HG03025 (cell line): Measurements from ENCODE around the gene SLC12A7.
"Not testable (repeated sequence)": the region's sequence is repeated elsewhere in the genome, so short reads cannot be mapped to it uniquely, and the experiment has no call there.

ENCODE experiments used
- ATAC-seq: cut with Tn5 transposase; IDR thresholded peaks from one replicate; pipeline ENCODE4 v1.9.1; 2021; ENCODE audit warnings: mild to moderate bottlenecking, moderate library complexity; ENCODE audit not compliant: unreplicated experiment, low FRiP score

SLC12A7 gene

DNA sequence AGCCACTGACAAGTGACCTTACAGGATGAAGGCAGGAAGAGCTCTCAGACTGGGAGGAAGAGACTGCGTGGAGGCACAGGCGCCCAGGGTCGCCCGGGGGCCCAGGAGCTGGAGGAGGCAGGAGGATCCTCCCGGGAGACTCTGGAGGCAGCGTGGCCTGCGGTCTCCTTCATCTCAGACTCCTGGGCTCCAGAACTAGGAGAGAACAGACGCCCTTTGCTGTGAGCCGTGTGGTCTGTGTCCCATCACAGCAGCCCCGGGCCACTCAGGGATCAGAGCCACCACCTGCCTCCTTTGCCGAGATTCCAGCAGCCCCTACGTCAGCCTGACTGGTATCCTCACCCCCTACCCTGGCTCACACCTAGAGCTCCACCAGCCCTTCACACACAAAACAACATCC lies 45.2 kb downstream of the SLC12A7 start:
- ATAC-seq: no peak

DNA sequence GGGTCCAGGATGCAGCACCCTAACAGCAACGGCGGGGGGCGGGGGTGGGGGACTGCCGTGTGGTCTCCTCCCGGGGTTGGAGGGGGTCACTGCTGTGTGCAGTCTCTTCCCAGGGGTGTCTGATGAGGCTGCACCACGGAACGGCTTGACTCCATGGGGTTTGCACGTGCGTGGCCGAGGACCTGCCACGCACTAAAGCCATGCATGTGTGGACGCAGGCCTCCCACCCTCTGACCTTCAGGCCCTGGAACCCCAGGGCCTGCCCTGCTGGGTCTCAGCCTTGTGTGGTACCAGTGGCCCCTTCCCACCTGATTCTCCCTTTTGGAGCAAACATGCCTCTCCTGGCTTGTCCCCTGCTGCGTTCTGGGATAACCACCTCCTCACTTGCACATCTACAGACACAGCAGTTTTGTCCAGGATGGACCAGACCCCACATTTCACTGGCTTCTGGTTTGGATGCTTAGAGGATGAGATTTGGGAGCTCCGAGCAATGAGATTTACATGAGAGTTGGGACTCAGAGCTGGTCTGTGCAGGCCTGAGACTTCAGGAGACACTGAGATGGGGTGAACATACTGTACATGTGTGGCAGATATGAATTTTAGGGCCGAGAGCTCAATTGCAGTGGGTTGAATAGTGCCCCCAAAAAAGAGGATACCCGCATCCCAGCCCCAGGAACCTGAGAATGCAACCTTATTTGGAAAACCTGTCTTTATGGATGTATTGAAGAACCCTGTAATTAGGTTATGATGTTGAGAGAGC lies 45.8 kb downstream of the SLC12A7 start:
- no peak for ATAC-seq

DNA sequence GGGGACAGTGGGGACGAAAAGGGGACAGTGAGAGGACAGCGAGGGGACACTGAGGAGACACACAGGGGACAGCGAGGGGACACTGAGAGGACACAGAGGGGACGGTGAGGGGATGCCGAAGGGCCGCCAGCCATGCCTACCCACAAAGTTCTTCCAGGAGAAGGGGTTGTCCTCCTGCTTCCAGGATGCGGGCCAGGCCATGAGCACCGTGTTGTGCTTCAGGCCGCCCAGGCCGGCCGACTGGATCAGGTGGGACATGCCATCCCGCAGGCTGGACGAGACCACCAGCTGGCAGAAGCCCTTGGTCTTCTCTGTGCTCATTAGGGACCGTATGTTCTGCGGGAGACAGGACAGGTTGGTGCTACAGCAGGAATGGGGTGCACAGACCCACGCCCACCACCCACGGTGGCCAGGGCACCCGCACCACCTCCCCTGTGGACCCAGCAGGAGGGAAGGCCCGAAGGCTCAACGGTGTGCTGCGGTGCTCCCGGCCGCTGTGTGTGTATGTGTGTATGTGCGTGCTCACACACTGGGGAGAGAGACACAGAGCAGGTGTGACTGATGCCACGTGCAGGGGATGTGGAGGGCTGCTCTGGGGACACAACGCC lies 46.6 kb downstream of the SLC12A7 start:
- no peak for ATAC-seq

DNA sequence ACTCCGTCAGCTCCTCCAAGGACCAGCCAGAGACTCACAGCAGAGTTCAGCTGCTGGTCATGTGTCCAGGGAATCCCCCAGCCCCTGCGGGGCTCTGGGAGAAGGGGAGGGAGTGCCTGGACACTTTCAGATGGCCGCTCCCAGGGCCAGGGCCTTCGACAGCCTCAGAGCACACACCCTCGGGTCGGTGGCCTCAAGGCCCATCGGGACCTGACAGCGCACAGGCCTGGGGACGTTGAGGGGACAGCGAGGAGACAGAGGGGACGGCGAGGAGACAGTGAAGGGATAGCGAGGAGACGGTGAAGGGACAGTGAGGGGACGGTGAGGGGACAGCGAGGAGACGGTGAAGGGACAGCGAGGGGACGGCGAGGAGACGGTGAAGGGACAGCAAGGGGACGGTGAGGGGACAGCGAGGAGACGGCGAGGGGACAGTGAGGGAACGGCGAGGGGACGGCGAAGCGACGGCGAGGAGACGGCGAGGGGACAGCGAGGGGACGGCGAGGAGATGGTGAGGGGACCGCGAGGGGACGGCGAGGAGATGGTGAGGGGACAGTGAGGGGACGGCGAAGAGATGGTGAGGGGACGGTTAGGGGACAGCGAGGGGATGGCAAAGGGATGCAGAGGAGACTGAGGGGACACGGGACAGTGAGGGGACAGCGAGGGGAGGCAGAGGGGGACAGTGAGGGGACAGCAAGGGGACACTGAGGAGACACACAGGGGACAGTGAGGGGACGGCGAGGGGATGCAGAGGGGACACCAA lies 47.3 kb downstream of the SLC12A7 start:
- ATAC-seq: no peak

DNA sequence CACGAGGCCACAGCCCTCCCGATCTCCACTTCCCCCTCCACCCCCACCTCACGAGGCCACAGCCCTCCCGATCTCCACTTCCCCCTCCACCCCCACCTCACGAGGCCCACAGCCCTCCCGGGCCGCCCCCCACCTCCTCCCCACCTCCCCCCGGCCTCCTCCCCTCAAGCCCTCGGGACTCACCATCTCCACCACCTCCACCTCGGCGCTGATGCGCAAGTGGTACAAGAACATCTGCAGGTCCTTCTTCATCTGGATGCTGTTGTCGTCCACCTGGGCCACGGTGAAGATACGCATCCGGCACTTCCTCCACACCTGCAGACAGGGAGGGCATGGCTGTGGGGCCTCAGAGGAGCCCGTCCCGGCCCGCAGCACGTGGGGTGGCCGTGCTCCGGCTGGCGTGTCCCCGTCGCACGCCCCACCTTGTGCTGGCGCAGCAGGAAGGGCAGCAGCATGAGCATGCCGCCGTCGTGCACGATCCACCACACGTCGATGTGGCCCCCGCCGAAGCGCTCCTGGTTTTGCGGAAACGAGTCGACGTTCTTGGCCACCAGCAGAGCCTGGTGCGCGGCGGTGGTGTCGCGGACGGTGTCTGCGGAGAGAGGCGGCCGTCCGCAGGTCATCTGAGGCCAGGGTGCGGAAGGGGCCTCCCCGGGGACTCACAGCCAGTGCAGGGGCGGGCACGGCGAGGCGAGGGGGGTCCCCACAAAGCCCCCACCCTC lies 48.0 kb downstream of the SLC12A7 start:
- no peak for ATAC-seq

DNA sequence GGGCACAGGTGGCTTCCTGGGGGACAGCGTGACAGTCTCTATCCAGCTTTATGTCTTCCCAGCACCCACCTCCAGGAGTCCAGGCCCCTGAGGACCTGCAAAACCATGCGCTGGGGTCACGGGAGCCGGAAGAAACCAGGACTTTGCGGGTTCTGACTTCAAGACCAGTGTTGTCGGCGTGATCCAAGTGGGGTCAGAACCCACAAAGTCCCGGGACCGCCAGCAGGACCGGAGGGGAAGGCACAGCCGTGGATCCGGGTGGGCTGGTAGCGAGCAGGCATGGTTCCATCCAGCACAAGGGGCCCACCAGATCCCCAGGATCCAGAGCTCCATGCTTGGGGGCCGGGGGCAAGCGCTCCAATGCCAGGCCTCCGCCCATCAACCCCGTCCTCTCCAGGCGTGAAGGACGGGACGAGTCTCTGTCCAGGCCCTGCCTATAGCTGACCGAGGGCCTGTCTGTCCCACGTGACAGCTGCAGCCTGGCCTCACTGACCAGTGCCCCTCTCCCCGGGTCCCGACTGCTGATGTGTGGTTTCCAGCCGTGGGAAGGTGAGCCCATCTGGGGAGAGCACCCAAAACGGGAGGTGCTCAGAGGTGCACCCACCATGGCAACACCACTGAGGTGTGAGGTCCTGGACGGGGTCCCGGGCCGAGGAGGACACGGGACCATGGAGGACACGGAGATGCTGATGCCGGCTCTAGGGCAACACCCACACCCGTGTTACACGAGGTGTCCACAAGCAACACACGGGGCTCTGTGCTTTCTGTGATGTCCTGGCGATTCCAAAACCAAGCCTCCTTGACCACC lies 48.9 kb downstream of the SLC12A7 start:
- ATAC-seq: no peak

DNA sequence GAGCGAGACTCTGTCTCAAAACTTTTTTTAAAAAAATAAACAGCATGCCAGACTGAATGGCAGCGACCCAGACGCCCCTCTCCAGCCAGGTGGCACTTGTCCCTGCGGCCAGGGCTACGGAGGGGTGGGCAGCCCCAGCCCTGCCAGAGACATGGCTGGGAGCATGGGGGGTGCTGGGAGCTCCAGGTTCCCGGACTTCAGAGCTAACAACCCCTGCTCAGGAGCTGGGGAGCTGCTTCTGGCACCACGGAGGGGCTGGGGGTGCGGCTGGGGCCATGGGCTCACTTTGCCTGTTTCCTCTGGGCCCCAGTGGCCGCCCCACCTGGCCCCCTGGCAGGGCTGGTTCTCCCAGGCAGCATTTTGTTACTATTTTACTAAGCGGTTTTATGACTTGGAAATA lies 49.9 kb downstream of the SLC12A7 start:
- ATAC-seq: no peak

DNA sequence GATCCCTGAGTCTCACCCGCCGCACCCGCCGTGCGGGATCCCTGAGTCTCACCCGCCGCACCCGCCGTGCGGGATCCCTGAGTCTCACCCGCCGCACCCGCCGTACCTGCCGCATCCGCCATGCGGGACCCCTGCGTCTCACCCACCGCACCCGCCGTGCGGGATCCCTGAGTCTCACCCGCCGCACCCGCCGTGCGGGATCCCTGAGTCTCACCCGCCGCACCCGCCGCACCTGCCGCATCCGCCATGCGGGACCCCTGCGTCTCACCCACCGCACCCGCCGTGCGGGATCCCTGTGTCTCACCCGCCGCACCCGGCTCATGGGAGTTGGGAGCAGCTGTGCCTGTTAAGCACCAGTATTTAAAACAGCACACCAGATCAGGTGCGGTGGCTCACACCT lies 50.6 kb downstream of the SLC12A7 start:
- ATAC-seq: not testable (repeated sequence)

DNA sequence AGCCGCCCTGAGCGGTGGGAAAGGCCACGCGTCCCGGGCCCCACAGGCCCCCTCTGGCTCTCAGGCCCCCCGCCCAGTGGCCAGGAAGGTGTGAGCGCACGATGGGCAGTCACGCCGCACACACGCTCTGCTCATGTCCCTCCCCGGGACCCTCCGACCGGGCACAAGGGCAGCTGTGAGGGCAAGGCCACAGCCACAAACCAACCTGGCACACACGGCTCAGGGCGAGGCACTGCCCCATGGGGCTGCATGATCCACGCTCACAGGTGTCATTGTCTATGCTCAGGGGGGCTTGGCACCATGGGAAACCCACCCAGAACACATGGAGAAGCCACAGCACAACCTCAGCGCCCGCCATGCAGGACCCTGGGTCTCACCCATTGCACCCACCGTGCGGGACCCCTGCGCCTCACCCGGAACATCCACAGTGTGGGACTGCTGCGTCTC lies 51.3 kb downstream of the SLC12A7 start:
- ATAC-seq: no peak

DNA sequence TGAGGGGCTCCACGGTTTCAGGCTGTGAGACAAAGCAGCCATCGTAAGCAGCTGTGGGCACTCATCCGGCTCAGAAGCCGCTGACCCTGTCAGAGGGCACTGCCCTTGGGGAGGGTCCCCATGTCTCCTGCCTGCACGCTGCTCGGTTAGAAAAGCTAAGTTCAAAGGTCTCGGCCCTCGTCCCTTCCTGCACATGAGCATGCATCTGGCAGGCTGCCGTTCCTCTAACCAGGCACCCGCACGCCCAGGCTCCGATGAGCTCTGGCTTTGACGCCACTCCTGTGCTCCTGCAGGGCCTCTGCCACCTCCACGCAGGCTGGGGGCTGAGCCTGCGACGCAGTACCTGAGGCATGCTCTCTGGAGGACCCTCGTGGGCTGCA lies 52.0 kb downstream of the SLC12A7 start:
- no peak for ATAC-seq

DNA sequence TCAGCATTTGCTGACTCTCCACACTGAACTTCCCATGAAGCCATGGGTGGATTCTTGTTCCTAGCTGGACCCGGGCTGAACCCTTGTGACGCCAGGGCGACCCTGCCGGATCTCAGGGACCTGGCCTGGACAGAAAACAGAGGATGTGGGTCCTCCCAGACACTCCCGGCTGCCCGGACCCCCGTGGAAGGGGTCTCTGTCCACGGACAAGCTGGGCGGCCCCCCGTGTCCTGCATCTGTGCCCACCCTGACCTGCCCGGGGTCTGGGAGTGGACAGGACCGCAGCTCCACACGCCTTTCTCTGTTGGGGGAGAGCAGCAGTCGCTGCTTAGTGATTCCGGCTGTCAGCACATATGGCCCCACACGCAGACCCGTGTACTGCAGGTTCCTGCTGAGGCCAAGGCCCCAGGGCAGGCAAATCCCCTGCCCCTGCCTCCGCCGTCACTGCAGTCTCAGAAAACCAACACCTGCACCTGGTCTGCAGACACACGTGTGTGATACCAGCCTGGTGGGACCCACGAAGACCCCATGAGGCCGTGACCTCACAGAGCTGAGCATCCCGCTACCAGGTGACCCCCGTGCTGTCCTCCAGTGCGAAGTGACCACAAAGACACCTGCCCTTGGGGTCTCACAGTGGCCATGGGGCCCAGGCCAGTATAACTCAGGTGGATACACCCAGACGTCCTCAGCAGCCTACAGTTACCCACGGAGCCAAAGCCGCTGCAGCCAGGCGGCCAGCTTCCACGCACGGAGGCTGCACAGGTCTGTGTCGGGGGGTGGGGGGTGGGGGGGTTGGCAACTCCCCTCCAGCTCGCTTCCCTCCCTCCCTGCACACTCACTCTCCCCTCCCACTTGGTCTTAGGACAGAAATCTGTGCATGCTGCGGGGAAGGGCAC lies 52.6 kb downstream of the SLC12A7 start:
- no peak for ATAC-seq

DNA sequence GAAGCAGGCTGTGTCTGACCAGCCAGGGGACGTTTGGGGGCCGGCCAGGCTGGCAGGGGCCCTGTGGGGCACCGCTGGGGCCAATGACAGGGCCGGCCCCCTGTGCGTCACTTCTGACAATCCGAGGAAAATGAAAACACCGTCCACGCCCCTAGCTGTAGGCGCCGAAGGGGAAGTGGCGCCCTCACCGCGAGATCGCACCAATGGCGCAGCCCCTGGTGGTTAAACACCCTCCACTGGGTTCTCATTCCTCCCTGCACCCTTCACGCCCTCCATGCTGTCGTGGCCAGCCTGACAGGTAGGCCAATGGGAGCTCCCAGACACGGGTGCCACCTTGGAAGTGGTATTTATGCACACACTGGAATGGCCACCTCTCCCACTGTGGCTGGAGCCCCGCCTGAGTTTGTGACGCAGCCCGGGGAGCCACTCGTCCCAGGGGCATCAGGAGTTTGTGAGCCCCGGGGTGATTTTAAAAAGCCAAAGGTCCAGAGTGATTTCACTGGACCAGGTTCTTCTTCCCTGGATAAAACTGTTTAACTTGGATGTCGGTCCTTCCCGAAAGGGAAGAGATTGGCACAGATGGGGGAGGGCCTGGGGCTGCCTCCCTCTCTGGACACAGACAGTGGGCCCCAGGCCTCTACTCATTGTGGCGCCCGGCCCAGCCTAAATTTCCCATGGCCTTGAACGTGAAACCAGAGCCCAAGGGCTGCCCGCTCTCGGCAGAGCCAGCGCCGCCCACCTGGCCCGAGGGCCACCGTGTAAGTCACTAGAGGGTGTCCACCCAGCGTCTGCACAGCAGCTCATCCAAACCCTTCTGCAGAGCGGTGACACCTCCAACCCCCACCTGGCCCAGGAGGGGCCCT lies 53.5 kb downstream of the SLC12A7 start:
- no peak for ATAC-seq

DNA sequence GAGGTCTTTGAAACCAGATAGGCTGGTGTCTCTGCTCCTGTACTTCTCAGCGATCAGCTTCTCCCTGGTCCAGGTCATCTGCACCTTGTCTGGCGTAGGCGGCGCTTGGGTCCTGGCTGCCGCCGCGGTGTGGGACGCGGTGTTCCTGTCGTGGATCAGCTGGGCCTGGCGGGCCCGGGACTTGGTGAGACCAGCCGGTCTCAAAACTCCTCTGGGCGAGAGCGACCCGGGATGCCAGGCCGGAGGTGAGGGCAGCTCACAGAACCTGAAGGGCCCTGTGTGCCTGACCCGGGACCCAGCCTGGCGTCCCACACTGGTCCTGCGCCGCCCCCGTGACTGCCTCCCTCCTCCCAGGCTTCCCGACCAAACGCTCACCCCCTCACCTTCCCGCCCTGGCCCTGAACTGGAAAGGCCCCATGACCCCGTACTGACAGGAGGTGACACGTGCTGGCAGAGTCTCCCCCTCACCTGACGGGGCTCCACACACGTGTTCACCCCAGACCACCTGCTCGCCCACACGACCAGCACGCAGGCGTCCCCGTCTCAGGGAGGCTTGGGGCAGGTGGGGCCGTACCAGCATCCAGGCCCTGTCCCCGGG lies 54.3 kb downstream of the SLC12A7 start:
- ATAC-seq: no peak

DNA sequence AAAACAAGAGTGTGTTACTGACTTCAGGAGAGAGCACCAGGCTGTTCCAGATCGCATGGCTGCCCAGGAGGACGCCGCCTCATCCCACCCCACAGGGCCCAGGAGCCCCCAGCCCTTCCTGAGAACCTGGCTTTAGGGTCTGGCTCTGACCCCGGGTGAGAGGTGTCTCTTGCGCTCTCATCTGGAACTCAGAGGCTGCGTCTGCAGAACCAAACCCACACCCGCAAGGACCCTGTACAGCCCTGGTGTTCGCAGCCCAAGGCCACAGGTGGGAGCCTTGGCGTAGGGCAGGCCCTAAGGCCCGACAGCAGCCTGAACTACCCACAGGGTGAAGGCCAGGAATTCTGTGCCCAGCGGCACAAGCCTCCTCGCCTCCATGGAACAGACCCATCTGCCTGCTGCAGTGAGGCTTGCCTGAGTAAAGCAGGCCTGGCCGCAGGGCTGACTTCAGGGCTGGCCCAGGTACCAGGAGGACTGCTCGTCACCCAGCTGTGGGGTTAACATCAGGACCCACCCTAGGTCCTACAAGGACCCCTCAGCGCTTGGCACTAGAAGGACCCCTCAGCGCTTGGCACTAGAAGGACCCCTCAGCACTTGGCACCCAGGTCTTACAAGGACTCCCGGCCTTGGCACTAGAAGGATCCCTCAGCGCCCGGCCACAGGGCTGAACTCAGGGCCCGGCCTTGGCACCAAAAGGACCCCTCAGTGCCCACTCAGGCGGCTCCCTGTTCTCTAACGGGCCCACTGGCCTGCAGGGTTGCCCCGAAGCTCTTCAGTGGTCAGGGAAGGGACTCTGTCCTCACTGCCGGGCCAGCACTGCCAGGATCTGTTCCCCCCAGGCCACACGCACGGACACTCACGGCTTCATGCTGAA lies 55.0 kb downstream of the SLC12A7 start:
- no peak for ATAC-seq

DNA sequence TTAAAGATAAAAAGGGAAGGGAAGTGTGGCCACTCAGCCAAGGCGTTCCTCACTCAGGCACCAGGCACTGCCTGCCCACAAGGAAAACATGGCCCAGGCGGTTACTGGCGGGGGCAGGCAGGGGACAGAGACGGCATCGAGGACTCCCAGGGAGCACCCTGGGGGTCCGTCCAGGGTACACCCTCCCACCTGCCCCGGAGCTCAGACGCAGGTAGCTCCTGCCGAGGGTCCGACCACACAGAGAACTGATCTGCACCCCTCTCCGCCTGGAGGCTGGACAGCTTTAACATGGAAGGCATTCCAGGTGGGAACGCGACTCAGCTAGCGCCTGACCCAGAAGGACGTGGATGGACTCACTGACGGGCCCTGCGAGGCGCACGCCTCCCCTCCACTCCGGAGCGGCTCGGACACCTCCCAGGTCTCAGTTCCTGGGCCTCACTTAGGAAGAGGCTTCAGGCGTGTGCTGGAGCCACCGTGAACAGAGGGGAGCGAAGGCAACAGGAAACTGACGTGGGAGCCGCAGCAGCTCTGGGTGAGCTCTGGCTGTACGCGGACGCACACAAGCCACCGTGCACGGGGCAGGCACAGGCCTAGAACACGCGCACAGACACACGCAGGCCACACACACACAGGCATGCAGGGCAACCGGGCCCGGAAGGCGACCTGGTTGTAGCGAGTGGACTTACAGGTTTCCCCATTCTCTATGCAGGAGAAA lies 55.8 kb downstream of the SLC12A7 start:
- ATAC-seq: no peak
